ENCODE data around the gene RPS14.

DNA sequence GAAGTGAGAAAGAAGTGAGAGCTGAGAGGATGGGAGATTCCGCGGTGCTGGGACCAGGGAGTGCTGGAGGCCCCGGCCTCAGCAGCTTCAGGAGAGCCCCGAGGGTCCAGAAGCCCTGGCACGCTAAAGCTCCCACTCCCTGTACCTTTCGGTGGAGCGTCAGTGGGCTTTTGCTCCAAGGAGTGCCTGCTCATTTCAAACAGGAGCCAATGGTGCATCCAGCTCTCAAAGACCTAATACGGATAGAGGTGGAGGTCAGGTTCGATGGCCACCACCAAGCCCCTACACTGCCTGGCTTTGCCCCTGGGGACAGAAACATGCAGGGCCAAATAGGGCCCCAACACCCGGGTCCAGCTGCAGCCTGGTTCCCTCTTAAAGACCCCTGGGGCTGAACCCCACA, 45.0 kb downstream of the RPS14 start:
- TF ChIP-seq EZH2 (IDR thresholded peaks at IDR 0.05; ENCODE audit: insufficient read depth, poor library complexity, severe bottlenecking) (no peak), EZH2phosphoT487 (IDR thresholded peaks at IDR 0.05; ENCODE audit: insufficient read depth, low read depth) (no peak)
